Endothelial cell of umbilical vein (primary cell): ENCODE results near the gene PXK. TPM values are rescaled to one million over a fixed set of nuclear protein-coding genes. Genes with fewer than 3 reads are reported as not detected.

Source experiments
- BruUV-seq: library from RNA; stranded (reverse); fragments of 400-500 nt; replicated peaks from 2 replicates; lab custom pipeline; 2021; lab: Mats Ljungman, UMichigan
- CTCF ChIA-PET: fragments of 300-600, 350-600 bp; sonication (Branson Sonifier 250); formaldehyde crosslinking; loops from one replicate; lab custom pipeline; 2021; ENCODE audit warnings: antibody characterized with exemption, inconsistent platforms; lab: Charles Lee
- POLR2A ChIA-PET: fragments of 300-600, 350-600 bp; sonication (Branson Sonifier 250); formaldehyde crosslinking; loops from one replicate; lab custom pipeline; 2021; ENCODE audit warnings: antibody characterized with exemption, inconsistent platforms; lab: Charles Lee
- DNase-seq: peaks from one replicate; pipeline ENCODE4 v3.0.0-alpha.2; 2011; ENCODE audit warnings: low read depth, low spot score
- FAIRE-seq: peaks from 2 replicates; lab custom pipeline; 2011; peaks lifted over from hg19 to GRCh38; lab: Jason Lieb, UNC
- H2AFZ ChIP-seq: 2 replicates; pipeline ENCODE4 v1.6.0; 2012; ENCODE audit warnings: low read depth, low read length, control low read depth, inconsistent platforms
- H3K27ac ChIP-seq: 2 replicates; pipeline ENCODE4 v1.5.1; 2011; ENCODE audit warnings: low read depth, mild to moderate bottlenecking, control low read depth, low read length, moderate library complexity; ENCODE audit not compliant: insufficient read depth
- H3K27me3 ChIP-seq, 2 experiments: 2 replicates each; pipeline versions ENCODE4 v1.6.0 to v1.6.1; 2011; ENCODE audit warnings: low read length in 2 of 2, mixed read lengths in 1 of 2; ENCODE audit not compliant: control insufficient read depth in 2 of 2, insufficient read depth in 2 of 2
- H3K36me3 ChIP-seq, 2 experiments: 2 replicates in 1 of 2; 3 replicates in 1 of 2; pipeline ENCODE4 v1.5.1; 2011; ENCODE audit warnings: low read length in 2 of 2, mild to moderate bottlenecking in 1 of 2, moderate library complexity in 1 of 2; ENCODE audit not compliant: control insufficient read depth in 2 of 2, insufficient read depth in 2 of 2; ENCODE audit errors: extremely low read depth in 1 of 2
- H3K4me1 ChIP-seq: 3 replicates; pipeline ENCODE4 v1.5.1; 2011; ENCODE audit warnings: mild to moderate bottlenecking, low read length; ENCODE audit not compliant: control insufficient read depth, insufficient read depth; ENCODE audit errors: extremely low read depth
- H3K4me2 ChIP-seq: 2 replicates; pipeline ENCODE4 v1.6.1; 2011; ENCODE audit warnings: low read length, control low read depth, mixed read lengths; ENCODE audit not compliant: insufficient read depth
- H3K4me3 ChIP-seq, 3 experiments: fragments of 200-600 bp in 1 of 3; sonication (generic), shearing (Covaris generic) in 1 of 3; replicated peaks in 1 of 3; 2 replicates each; pipeline ENCODE4 v1.5.1; 2011 to 2016; ENCODE audit warnings: control low read depth in 3 of 3, low read length in 3 of 3, mild to moderate bottlenecking in 2 of 3, inconsistent platforms in 1 of 3, low read depth in 1 of 3, moderate library complexity in 1 of 3; ENCODE audit not compliant: insufficient read depth in 1 of 3
- H3K79me2 ChIP-seq: 2 replicates; pipeline ENCODE4 v1.6.0; 2012; ENCODE audit warnings: low read length, inconsistent platforms; ENCODE audit not compliant: control insufficient read depth, insufficient read depth
- H3K9ac ChIP-seq: replicated peaks from 2 replicates; pipeline ENCODE3; 2011; ENCODE audit warnings: low read length, control low read depth; ENCODE audit not compliant: insufficient read depth; ENCODE audit errors: extremely low read depth
- H3K9me1 ChIP-seq: replicated peaks from 3 replicates; pipeline ENCODE4 v1.6.0; 2011; ENCODE audit warnings: mild to moderate bottlenecking, low read length; ENCODE audit not compliant: control insufficient read depth, insufficient read depth; ENCODE audit errors: extremely low read depth
- H3K9me3 ChIP-seq: replicated peaks from 2 replicates; pipeline ENCODE4 v1.5.1; 2012; ENCODE audit warnings: low read length, inconsistent platforms; ENCODE audit not compliant: control insufficient read depth, insufficient read depth
- H4K20me1 ChIP-seq: replicated peaks from 2 replicates; pipeline ENCODE3; 2011; ENCODE audit warnings: mild to moderate bottlenecking, low read length; ENCODE audit not compliant: control insufficient read depth, insufficient read depth; ENCODE audit errors: extremely low read depth
- CTCF ChIP-seq, 2 donors: IDR thresholded peaks; 1 replicate in 1 of 2; 2 replicates in 1 of 2; pipeline ENCODE4 v1.5.1; 2011; ENCODE audit warnings: low read length in 2 of 2, mild to moderate bottlenecking in 2 of 2, moderate library complexity in 2 of 2, control low read depth in 1 of 2, inconsistent platforms in 1 of 2, low read depth in 1 of 2; ENCODE audit not compliant: insufficient read depth in 1 of 2; ENCODE audit errors: extremely low read depth in 1 of 2
- EZH2 ChIP-seq: IDR thresholded peaks from 2 replicates; pipeline ENCODE4 v1.6.1; 2012; ENCODE audit warnings: borderline replicate concordance, low read depth, mild to moderate bottlenecking, moderate library complexity, low read length, inconsistent platforms; ENCODE audit not compliant: severe bottlenecking
- FOS ChIP-seq: IDR thresholded peaks from 2 replicates; pipeline ENCODE4 v1.6.1; 2011; ENCODE audit warnings: mild to moderate bottlenecking, low read length, moderate library complexity, borderline replicate concordance; ENCODE audit not compliant: insufficient read depth
- JUN ChIP-seq: IDR thresholded peaks from 2 replicates; pipeline ENCODE4 v1.6.1; 2011; ENCODE audit warnings: borderline replicate concordance, low read depth; ENCODE audit not compliant: insufficient read length, insufficient read depth
- MYC ChIP-seq: IDR thresholded peaks from one replicate; pipeline ENCODE4 v1.6.1; 2011; ENCODE audit warnings: mild to moderate bottlenecking, low read depth, low read length
- POLR2A ChIP-seq: IDR thresholded peaks from 2 replicates; pipeline ENCODE4 v1.6.1; 2012; ENCODE audit warnings: low read depth, mild to moderate bottlenecking, control low read depth, low read length
- POLR2AphosphoS5 ChIP-seq: IDR thresholded peaks from 2 replicates; pipeline ENCODE4 v1.6.1; 2012; ENCODE audit warnings: low read depth, mild to moderate bottlenecking, control low read depth, low read length, moderate library complexity; ENCODE audit not compliant: insufficient read depth
- dilution Hi-C: fragments of 300-500 bp; cut with MboI; formaldehyde crosslinking; loops from one replicate; pipeline ENCODE4 v1.15.0; 2019; ENCODE audit warnings: low sequenced_read_pairs; ENCODE audit not compliant: extremely low pct_ligation_motif_present
- intact Hi-C: fragments of 100-400 bp; cut with micrococcal nuclease; formaldehyde crosslinking; loops from one replicate; pipeline ENCODE4 v1.10.0; 2022
- polyA plus RNA-seq, 4 experiments: library from polyadenylated mRNA; depleted of rRNA in 3 of 4; stranded (reverse) in 3 of 4; unstranded in 1 of 4; fragments of >200 nt; gene quantifications; 2 replicates each; pipeline versions ENCODE4 v1.2.1 to v1.2.3, GENCODE V29; 2011 to 2012; ENCODE audit warnings: missing spikeins in 1 of 4
- total RNA-seq: library from RNA; stranded (reverse); gene quantifications from 2 replicates; pipeline ENCODE4 v1.2.3, GENCODE V29; 2021
- TF ChIP-seq, protein P1 (sequence below): IDR thresholded peaks from 2 replicates; pipeline ENCODE4 v1.6.1; 2011; ENCODE audit not compliant: insufficient read depth, insufficient read length

PXK gene
- total and polyA plus RNA-seq, 2 donors (not counting 3 experiments of a cell fraction or from before 2014, with no cell fraction given), result 11.3 to 14.6 TPM

DNA sequence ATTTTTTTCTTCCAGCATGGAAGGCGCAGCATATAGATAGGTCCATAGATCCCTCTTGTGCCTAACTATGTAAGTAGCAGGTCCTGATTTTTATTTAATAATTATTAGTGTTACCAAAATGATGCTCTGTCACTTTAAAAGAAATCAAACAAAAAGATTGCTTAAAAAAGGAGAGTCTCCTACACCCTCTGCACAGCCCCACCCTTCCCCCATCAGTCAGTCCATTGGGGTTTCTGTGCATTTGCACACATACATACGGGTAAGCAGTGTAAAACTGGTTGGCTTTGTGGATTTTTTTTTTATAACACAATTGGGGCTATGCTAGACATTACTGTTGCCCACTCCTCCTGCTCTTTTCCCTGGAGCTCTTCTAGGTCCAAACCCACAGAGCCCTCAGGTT lies 33.6 kb upstream of the PXK start:
- Histone ChIP-seq H3K36me3 (no peaks in the 10 kb centered on the region), H3K4me1 (no peaks in the 10 kb centered on the region), H2AFZ (no peak overlapping the region), H4K20me1 (no peaks in the 10 kb centered on the region), H3K9me3 (no peaks in the 10 kb centered on the region), H3K9me1 (no peaks in the 10 kb centered on the region), H3K27me3 (peaks cover 17 to 18% of the 10 kb centered on the region in 2 experiments), H3K4me3 (no peak overlapping the region), H3K79me2 (no peaks in the 10 kb centered on the region), H3K4me2 (no peak overlapping the region), H3K9ac (no peak overlapping the region), H3K27ac (no peak overlapping the region)
- intact Hi-C loops, result no loop called here
- BruUV-seq, result no TSS peak
- TF ChIP-seq JUN, result no peak
- dilution Hi-C loops, result no loop called here
- DNase-seq (no peak), FAIRE-seq (no peak)
- ChIA-PET CTCF (interaction anchor here (1.1 to 10.0 kb wide), 5 partner anchors 80 to 122 kb away, joined by 5 to 369 read pairs (median 42); no protein-coding TSS in a partner anchor), POLR2A (no interaction called here)

DNA sequence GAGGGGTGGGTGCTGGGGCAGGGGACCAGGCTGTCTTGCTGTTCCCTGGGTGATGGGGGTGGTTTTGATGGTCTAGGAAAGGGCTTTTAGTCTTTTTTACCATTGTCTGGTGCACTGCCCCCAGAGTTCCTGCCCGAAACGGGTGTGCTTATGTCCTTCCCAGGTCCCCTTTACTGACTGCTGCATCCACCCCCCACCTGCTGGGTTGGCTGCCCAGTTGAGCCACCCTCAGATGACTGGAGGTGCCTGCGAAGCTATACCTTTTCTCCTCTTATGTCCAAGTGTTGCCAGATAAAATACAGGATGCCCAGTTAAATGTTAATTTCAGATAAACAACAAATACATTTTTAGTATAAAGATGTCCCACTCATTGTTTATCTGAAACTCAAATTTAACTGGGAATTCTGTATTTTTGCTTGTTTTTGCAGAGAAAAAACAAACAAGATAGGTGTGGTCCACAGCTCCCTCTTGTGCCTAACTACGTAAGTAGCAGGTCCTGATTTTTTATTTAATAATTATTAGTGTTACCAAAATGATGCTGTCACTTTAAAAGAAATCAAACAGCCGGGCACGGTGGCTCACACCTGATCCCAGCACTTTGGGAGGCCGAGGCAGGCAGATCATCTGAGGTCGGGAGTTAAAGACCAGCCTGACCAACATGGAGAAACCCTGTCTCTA lies 32.7 kb upstream of the PXK start:
- peaks cover 17 to 18% of the 10 kb centered on the region in 2 experiments for H3K27me3 ChIP-seq
- no peaks in the 10 kb centered on the region for H4K20me1 ChIP-seq
- no peak overlapping the region for H3K27ac ChIP-seq
- FAIRE-seq (peak; percentile 38), DNase-seq (peak; percentile 70)
- no peaks in the 10 kb centered on the region for H3K9me3 ChIP-seq
- no TSS peak for BruUV-seq
- H3K36me3 ChIP-seq, result no peaks in the 10 kb centered on the region
- POLR2A ChIA-PET, result no interaction called here
- intact Hi-C loops (loop anchor here (1.0 to 2.0 kb wide), 4 partner anchors 63 to 291 kb away; partner anchors contain the start of genes ABHD6 and FLNB), dilution Hi-C loops (loop anchor here (10.0 kb wide), 1 partner anchor 105 kb away; no protein-coding TSS in a partner anchor)
- H3K9me1 ChIP-seq, result no peaks in the 10 kb centered on the region
- no peak overlapping the region for H3K4me2 ChIP-seq
- no peak overlapping the region for H2AFZ ChIP-seq
- TF ChIP-seq EZH2 (no peak), POLR2A (no peak), MYC (no peak), FOS (no peak), CTCF (IDR thresholded peaks at IDR 0.05; ENCODE audit: extremely low read depth in 1 of 2, insufficient read depth in 1 of 2, low read depth in 1 of 2, low read length in 2 of 2) (peak; percentile 33 to 37), JUN (no peak), POLR2AphosphoS5 (no peak)
- TF ChIP-seq, protein P1, sequence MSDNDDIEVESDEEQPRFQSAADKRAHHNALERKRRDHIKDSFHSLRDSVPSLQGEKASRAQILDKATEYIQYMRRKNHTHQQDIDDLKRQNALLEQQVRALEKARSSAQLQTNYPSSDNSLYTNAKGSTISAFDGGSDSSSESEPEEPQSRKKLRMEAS, result no peak
- H3K4me3 ChIP-seq, result no peak overlapping the region
- CTCF ChIA-PET, result interaction anchor here (0.6 to 10.0 kb wide), 24 partner anchors 11 to 438 kb away, joined by 3 to 369 read pairs (median 4); partner anchors contain the start of genes ABHD6 and DNASE1L3
- no peaks in the 10 kb centered on the region for H3K79me2 ChIP-seq
- H3K4me1 ChIP-seq, result no peaks in the 10 kb centered on the region
- no peak overlapping the region for H3K9ac ChIP-seq
